GM19238 (cell line): ENCODE measurements around the gene CALB2.

Experiments used
- DNase-seq: peaks from one replicate; pipeline ENCODE4 v3.0.0; 2011; ENCODE audit warnings: low spot score; ENCODE audit not compliant: insufficient read length

Gene CALB2

DNA sequence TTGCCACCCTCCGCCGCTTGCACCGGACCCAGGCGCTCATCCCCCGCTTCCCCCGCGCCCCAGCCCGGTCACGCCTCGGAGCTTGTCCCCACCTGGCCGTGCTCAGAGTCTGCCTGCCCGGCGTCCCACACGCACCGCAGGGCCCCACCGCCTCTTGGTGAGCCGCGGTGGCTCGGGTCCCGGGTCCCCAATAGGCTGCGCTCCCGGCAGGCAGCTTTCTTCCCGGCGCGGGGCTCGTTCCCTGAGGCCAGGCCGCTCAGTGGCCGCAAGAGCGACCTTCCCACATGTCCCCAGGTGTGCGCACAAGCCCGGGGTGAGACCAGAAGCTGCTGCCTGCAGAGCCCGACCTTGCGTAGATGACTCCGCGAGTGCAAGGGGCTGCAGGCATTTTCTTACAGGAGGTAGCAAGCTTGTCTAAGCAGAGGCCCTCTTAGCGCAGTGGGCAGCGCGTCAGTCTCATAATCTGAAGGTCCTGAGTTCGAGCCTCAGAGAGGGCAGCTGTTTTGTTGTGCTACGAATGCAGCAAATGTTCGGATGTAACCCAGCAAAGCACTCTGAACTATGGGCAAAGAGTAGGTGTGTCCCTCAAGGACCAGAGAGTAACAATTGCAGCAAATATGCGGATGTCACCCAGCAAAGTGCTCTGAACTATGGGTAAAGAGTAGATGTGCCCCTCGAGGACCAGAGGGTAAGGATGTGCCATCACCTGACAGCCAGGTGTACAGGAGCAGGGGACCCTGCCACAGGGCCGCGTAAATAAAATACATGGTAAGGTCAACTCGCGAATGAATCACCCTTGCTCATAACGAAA, 67.8 kb downstream of the CALB2 start:
- DNase-seq: no peak

DNA sequence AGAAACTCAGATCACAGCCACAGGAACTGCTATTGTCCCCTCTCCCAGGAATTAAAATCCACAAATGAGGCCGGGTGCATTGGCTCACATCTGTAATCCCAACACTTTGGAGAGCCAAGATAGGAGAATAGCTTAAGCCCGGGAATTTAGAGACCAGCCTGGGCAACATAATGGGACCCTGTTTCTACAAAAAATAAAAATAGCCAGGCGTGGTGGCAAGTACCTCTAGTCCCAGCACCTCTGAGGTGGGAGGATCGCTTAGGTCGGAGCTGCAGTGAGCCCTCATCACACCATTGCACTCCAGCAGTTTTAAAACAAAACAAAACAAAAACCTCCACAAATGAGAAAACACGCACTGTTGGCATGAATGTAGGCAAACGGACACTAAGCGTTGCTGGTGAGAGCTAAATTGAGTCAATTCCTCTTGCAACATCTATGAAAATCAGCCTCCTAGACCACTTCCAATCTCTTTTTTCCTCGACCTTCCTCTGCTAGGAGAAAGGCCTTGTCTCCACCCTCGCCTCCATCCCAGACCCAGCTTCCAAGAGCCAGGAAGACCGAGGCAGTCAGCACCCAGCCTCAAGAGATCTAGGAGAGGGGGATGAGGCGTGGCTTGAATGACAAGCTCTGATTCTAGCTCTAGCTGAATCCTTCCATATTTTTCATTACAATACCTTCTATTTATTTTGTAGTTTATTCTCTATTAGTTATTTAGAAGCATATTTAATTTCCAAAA, 68.5 kb downstream of the CALB2 start:
- DNase-seq: no peak

DNA sequence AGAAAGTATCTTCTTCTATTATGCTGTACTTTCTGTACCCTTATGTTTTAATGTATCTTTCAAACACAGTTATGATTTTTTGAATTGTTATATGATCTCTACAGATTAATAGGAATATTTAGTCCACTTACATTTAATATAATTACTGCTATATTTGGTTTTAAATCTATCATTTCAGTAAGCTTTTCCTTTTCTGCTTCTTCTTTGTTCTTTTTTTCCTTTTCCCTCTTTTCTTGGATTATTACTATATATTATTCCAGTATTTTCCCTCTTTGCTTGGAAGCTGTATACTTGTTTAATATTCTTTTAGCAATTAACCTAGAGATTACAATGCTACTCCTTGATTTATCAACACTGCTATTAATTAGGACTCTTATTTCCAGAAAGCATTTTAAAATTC, 69.9 kb downstream of the CALB2 start:
- DNase-seq: no peak

DNA sequence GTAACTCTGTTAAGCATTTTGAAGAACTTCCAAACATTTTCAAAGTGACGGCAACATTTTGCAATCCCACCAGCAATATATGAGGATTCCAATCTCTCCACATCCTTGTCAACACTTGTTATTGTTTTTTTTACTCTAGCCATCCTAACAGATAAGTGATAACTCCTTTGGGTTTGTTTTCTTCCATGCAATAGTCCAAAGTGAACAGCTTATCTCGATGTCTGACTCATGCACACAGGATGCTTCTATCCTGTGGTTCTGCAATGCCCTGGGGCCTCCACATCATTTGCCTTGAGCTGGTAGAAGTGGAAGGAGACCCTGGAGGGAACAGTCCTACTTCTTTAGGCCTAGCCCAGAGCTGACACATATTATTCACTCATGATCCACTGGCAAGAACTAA, 70.4 kb downstream of the CALB2 start:
- no peak for DNase-seq

- DNase-seq: no peak
Observed at GRCh38 chr16:71429581-71429980, 71.1 kb downstream of the CALB2 start.

DNA sequence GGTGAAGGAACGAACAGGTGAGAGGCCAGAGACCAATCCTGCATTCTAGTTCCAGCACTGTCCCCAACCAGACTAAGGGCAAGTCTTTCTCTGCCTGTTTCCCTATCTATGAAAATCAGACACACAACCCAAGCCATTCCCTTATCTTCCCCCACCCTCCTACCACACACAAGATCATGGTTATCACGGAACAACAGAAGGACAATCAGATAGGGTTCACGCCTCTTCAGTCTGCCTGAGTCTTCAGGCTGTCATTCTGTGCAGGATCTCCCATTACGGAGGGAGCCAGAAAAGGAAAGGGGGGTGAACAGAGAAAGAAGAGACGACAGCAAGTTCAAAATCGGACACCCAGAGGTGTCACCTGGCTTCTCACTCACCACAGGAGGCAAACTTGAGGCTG, 72.2 kb downstream of the CALB2 start:
- no peak for DNase-seq

DNA sequence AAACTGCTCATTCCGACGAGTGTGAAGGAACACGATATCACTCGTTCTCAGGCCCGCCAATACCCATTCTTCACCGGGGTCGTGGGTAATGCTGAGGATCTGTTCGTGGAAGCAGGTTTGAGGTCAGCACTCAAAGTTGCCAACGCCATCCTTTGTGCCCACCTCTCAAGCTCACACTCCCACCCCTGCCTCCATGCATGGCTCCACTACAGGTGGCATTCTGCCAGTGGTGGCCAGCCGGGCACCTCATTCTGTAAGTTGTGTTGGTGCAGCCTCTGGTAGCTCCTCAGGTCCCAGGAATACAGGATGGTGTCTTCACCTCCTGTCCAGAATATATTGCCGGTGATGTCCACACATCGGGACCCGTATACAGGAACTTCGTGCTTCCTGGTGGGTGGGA, 72.7 kb downstream of the CALB2 start:
- no peak for DNase-seq

DNA sequence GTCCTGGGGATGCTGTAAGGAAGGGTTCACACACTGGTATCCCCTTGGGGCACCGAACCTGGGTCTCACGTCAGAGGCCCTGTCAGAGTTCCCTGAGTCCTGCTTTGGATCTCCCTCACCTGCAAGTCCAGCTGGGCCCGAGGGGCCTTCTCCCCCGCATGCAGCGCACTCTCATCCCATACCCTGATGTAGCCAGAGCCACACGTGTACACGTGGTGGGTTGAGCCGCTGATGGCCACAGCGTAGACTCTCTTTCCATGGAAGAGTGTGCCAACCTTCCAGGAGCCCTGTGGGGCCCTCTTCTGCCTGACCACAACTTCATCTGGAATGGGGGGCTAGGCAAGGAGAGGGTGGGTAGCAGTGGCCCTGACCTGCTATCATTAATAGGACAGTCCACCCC, 73.5 kb downstream of the CALB2 start:
- DNase-seq: no peak

GRCh38 chr16:71432906-71433305, 74.4 kb downstream of the CALB2 start:
- no peak for DNase-seq

GRCh38 chr16:71436473-71436872, 78.0 kb downstream of the CALB2 start:
- no peak for DNase-seq

GRCh38 chr16:71439523-71439922, 81.0 kb downstream of the CALB2 start:
- no peak for DNase-seq
